AML-193 (cell line): ENCODE results near the gene AQP5.

Experiments
- DNase-seq, 2 experiments: peaks; one replicate each; lab custom pipeline; 2025; lab: John Stamatoyannopoulos, UW

Gene AQP5

GRCh38 chr12:49964849-49965624 is 3.4 kb downstream of the AQP5 start:
- no peak for DNase-seq

- no peak for DNase-seq
Observed at GRCh38 chr12:49965836-49966235, 4.2 kb downstream of the AQP5 start.

GRCh38 chr12:49966511-49967041 is 4.9 kb downstream of the AQP5 start:
- no peak for DNase-seq

DNA sequence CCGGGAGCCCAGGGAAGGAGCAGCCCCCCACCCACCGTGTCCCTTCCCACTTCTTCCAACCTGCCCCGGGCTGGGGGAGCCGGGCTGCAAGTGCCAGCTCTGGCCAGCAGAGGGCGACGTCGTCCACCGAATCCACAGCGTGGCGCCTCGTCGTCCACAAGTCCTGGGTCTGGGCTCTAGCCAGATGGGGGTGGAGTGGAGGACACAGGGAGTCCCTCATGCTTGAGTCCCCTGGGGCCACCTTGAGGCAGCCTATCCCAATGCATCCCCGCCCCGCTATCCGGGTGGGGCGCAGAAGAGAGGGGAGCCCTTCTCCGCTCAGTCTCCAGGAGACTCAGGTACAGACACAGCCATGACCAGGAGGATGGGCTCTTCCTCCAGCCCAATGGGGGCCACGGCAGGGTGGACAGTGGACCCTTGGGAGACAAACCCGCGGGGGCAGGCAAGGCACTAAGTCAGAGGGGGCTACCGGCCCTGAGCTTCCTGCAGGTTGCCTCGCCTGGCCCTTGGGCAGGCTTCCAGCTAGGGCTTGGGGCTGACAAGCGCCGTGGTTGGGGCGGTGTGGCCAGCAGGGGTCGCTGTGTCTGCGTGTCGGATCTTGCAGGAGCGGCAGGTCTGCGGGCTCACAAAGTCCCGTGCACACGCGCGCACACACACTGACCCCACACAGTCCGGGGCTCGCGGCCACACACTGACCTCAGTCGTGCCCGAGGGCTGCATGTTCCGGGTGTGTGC is 5.5 kb downstream of the AQP5 start:
- DNase-seq: peak; percentile 56 to 62

GRCh38 chr12:49967777-49968250 is 6.1 kb downstream of the AQP5 start:
- no peak for DNase-seq

- DNase-seq: no peak
Observed at GRCh38 chr12:49968471-49968870, 6.8 kb downstream of the AQP5 start.

GRCh38 chr12:49969027-49969426 is 7.4 kb downstream of the AQP5 start:
- DNase-seq: no peak

- DNase-seq: no peak
Observed at GRCh38 chr12:49969651-49970429, 8.2 kb downstream of the AQP5 start.

GRCh38 chr12:49970658-49971057 is 9.0 kb downstream of the AQP5 start:
- DNase-seq: no peak

- no peak for DNase-seq
Observed at GRCh38 chr12:49971141-49971540, 9.5 kb downstream of the AQP5 start.

DNA sequence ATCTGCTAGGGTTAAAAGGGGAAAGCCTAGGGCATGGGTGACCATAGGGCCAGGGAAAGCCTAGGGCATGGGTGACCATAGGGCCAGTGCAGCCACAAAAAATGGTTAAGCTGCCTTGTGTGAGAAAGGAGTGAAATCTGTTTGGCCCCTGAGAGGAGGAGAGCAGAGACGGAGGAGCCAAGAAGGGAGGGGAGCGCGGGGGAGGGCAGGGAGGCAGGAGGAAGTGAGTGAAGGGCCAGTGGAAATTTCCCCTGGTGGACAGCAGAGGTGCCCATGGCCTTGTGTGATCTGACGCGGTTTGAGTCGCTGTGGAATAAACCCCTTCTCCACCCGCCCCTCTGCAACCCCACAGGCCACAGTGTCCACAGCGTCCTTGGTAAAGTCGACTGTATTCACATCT is 10.5 kb downstream of the AQP5 start:
- DNase-seq: no peak

DNA sequence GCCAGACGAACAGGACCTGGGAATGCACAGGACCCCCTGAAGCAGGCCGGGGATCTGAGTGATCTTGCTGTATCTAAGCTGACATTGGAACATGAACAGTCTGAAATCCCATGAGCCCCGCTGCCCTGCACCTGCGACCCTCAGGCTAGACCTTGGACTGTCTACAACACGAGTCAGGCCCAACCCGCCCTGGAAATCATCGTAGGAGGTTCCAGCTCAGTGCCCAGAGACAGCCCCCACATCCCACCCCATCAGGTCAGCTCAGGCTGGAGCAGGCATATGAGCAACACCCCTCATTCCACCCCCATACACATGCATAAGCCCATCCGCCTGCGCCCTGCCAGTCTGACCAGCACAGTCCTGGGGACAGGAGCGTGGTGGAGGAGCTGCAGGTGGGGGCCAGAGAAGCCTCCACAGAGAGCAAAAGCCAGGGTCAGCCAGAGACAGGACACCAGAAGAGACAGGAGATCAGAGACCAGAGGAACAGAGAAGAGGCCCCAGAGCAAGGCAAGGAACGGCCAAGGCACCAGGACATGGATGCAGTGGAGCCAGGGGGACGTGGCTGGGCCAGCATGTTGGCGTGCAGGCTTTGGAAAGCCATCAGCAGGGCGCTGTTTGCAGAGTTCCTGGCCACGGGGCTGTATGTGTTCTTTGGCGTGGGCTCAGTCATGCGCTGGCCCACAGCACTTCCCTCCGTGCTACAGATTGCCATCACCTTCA is 11.1 kb downstream of the AQP5 start, which contains the start of gene AQP6:
AQP6 (plus strand) TSS at position 307 of the 720 bp plus-strand sequence; CDS start at position 534, 227 bp downstream.
- DNase-seq: no peak

- DNase-seq: no peak
Observed at GRCh38 chr12:49973361-49973830, 11.7 kb downstream of the AQP5 start.

- no peak for DNase-seq
Observed at GRCh38 chr12:49974231-49974675, 12.6 kb downstream of the AQP5 start.

DNA sequence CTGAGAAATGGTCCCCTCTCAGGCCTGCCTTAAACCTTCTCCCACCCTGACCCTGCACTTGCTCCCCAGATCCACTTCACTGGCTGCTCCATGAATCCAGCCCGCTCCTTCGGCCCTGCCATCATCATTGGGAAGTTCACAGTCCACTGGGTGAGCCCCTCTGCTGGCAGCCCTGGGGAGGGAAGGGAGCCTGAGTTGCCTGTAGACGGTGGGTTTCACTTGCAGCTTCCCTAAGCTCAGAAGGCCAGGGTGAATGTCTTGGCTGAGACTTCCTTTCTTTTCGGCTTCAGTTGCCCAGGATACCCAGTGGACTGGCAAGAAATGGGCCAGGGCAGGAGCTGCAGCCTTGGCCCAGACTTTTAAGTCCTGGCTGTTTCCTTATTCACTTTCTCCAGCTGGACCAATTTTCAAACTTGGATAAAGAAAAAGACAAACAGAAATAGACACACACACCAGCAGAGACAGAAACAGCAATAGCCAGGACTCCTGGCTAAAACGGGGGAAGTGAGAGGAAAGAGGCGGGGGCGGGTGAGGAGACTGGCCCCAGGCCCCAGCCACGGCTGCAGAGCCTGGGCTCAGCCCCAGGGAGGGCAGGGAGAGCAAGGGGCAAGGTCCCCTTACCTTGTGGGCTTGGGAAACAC is 13.1 kb downstream of the AQP5 start:
- DNase-seq: no peak

- no peak for DNase-seq
Observed at GRCh38 chr12:49975318-49975761, 13.7 kb downstream of the AQP5 start.

- no peak for DNase-seq
Observed at GRCh38 chr12:49976557-49976956, 14.9 kb downstream of the AQP5 start.

GRCh38 chr12:49978125-49978524 is 16.5 kb downstream of the AQP5 start:
- no peak for DNase-seq

- no peak for DNase-seq
Observed at GRCh38 chr12:49979016-49979586, 17.4 kb downstream of the AQP5 start.

- no peak for DNase-seq
Observed at GRCh38 chr12:49979791-49980190, 18.1 kb downstream of the AQP5 start.
